Psoas muscle (tissue), 8 donors: ENCODE results near the gene UBE2L3. TPM values are rescaled to one million over a fixed set of nuclear protein-coding genes. Genes with fewer than 3 reads are reported as not detected.

Source experiments
- ATAC-seq, 4 donors: fragments of 200-7000 bp; cut with Tn5 transposase; one replicate each; pipeline ENCODE4 v1.9.1; 2020; ENCODE audit warnings: moderate library complexity in 3 of 4, mild to moderate bottlenecking in 2 of 4
- DNase-seq, 2 donors: peaks; one replicate each; pipeline ENCODE4 v3.0.0-alpha.2; 2020
- H3K27ac ChIP-seq: fragments of 200-600 bp; one replicate; pipeline ENCODE4 v1.8.0; 2022
- H3K27me3 ChIP-seq, 3 donors: fragments of 200-600 bp in 1 of 3; one replicate each; pipeline versions ENCODE4 v1.6.1 to v1.8.0; 2013 to 2022; ENCODE audit warnings: low read length in 2 of 3, mild to moderate bottlenecking in 2 of 3, moderate library complexity in 1 of 3; ENCODE audit not compliant: insufficient read depth in 3 of 3
- H3K36me3 ChIP-seq, 2 donors: fragments of 200-600 bp in 1 of 2; one replicate each; pipeline versions ENCODE4 v1.6.1 to v1.8.0; 2013 to 2022; ENCODE audit warnings: low read depth in 1 of 2, mild to moderate bottlenecking in 1 of 2, moderate library complexity in 1 of 2; ENCODE audit not compliant: insufficient read depth in 1 of 2
- H3K4me1 ChIP-seq: fragments of 200-600 bp; one replicate; pipeline ENCODE4 v1.8.0; 2022
- H3K4me3 ChIP-seq: fragments of 200-600 bp; one replicate; pipeline ENCODE4 v1.8.0; 2022; ENCODE audit warnings: mild to moderate bottlenecking
- H3K9me3 ChIP-seq: fragments of 200-600 bp; one replicate; pipeline ENCODE4 v1.8.0; 2022
- WGBS, 3 donors: extraction: QIAGEN DNeasy Blood & Tissue Kit; methylation state at CpG; one replicate each; pipeline versions ENCODE4 v1.1.6 to v1.1.7; 2013; 5-methylcytosine and 5-hydroxymethylcytosine counted together
- intact Hi-C, 2 donors: fragments of 100-400 bp; cut with DNase I; formaldehyde crosslinking; loops; one replicate each; pipeline versions ENCODE4 v1.11.0 to v1.14.2; 2022
- polyA plus RNA-seq, 3 donors: library from polyadenylated mRNA; stranded (reverse); fragments of 200-250 nt; gene quantifications; one replicate each; pipeline ENCODE4 v1.2.3, GENCODE V29; 2013
- total RNA-seq, 4 donors: library from RNA; stranded (reverse); fragmentation: NEBNext Ultra II Directional in 2 of 4; extraction: Animal tissue kit (Norgen Biotek cat#: 25700) in 2 of 4; gene quantifications; one replicate each; pipeline versions ENCODE4 v1.2.1 to v1.2.4, GENCODE V29; 2021 to 2023
- TF ChIP-seq, protein P1 (sequence below): fragments of 200-600 bp; IDR thresholded peaks from one replicate; pipeline ENCODE4 v1.8.0; 2022; ENCODE audit warnings: antibody characterized with exemption
- donor health status: healthy with polysubstance abuse.
- donor health status: DM: no; HTN: no; CAD: no; lungs with moderate emphysema.
- donor health status: Bipolar disorder and iron deficiency.
- donor health status: healthy.
- donor health status: DM: yes; HTN: yes; CAD: no.
- donor health status: DM: no; HTN: no; CAD: no.
- donor health status: DM: no; HTN: no; CAD: no.
- donor health status: DM: yes; HTN: yes; CAD: no.

Gene UBE2L3
- total and polyA plus RNA-seq, 7 donors: 44.9 to 144 (median 56.7) TPM

DNA sequence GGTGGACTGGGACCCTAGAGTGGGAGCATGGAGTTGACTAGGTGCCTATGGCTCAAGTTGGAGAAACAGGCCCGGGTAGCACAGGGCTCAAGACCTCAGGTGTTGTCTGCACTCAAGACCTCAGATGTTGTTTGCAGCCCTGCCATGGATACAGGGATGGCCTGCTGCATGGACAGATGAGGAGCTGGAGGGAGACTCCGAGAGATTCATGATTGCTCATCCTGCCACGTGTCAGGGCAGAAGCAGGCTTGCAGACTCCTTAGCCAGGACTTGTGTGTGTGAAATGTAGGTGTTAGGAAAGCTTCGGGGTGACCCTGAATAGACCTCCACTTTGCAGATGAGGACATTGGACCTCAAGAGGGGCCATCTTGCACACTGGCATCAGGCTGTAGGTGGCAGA, 66.0 kb downstream of the UBE2L3 start:
- Histone ChIP-seq H3K9me3 (no peaks in the 10 kb centered on the region), H3K27ac (no peak overlapping the region), H3K4me1 (no peaks in the 10 kb centered on the region), H3K27me3 (no peaks in the 10 kb centered on the region), H3K4me3 (no peak overlapping the region), H3K36me3 (no peaks in the 10 kb centered on the region)
- TF ChIP-seq, protein P1, sequence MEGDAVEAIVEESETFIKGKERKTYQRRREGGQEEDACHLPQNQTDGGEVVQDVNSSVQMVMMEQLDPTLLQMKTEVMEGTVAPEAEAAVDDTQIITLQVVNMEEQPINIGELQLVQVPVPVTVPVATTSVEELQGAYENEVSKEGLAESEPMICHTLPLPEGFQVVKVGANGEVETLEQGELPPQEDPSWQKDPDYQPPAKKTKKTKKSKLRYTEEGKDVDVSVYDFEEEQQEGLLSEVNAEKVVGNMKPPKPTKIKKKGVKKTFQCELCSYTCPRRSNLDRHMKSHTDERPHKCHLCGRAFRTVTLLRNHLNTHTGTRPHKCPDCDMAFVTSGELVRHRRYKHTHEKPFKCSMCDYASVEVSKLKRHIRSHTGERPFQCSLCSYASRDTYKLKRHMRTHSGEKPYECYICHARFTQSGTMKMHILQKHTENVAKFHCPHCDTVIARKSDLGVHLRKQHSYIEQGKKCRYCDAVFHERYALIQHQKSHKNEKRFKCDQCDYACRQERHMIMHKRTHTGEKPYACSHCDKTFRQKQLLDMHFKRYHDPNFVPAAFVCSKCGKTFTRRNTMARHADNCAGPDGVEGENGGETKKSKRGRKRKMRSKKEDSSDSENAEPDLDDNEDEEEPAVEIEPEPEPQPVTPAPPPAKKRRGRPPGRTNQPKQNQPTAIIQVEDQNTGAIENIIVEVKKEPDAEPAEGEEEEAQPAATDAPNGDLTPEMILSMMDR: no peak
- DNase-seq (no peak), ATAC-seq (no peak)
- intact Hi-C loops: no loop called here
- 92 to 95% (median 93%) methylated on average over 4 of the region's 4 CpGs for WGBS, 3 donors

DNA sequence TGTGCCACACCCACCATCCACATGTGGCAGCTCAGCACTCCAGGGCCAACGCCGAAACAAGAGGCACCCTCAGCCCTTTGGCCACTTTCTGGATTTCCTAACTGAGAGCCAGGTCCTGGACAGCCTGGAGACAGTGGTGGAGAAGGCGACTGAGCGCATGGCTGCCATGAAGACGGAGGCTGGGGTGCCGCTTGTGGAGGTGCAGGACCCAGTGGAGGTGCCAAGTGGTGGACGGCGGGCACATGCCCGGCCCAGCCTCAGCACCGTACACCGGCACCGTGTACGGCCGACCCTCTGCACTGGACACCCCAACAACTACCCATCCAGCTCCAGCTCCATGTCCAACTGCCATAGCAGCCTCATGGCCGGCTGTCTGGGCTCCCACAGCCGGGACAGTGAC, 66.6 kb downstream of the UBE2L3 start:
- intact Hi-C loops: no loop called here
- WGBS, 3 donors: 94 to 97% (median 95%) methylated on average over 14 to 16 of the region's 16 CpGs
- Histone ChIP-seq H3K4me1 (no peaks in the 10 kb centered on the region), H3K27me3 (no peaks in the 10 kb centered on the region), H3K9me3 (no peaks in the 10 kb centered on the region), H3K4me3 (no peak overlapping the region), H3K27ac (no peak overlapping the region), H3K36me3 (no peaks in the 10 kb centered on the region)
- DNase-seq (no peak), ATAC-seq (no peak)
- TF ChIP-seq, protein P1: no peak

DNA sequence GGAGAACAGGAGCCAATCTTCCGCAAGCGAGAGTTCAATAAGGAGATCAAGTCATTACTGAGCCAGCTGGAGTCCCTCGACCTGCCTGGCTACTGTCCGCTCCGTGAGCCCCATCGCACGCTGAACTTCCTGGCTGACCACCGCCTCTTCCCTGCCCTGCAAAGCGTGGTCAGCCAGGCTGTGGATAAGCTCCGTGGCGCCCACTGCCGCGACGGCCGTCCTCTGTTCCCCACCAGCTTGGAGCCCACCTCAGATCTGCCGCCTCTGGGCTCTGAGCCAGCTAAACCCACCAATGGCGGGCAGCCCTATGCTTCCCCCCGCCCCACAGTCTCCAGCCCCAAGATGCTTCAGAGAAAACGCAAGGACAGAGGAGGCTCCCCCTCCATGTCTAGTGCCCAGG, 67.3 kb downstream of the UBE2L3 start:
- TF ChIP-seq, protein P1: no peak
- H3K4me3 ChIP-seq: no peak overlapping the region
- no peaks in the 10 kb centered on the region for H3K4me1 ChIP-seq
- DNase-seq (no peak), ATAC-seq (no peak)
- H3K36me3 ChIP-seq: no peaks in the 10 kb centered on the region
- no peak overlapping the region for H3K27ac ChIP-seq
- 84 to 86% (median 85%) methylated on average over 19 of the region's 19 CpGs for WGBS, 3 donors
- intact Hi-C loops: no loop called here
- H3K9me3 ChIP-seq: no peaks in the 10 kb centered on the region
- H3K27me3 ChIP-seq: no peaks in the 10 kb centered on the region

DNA sequence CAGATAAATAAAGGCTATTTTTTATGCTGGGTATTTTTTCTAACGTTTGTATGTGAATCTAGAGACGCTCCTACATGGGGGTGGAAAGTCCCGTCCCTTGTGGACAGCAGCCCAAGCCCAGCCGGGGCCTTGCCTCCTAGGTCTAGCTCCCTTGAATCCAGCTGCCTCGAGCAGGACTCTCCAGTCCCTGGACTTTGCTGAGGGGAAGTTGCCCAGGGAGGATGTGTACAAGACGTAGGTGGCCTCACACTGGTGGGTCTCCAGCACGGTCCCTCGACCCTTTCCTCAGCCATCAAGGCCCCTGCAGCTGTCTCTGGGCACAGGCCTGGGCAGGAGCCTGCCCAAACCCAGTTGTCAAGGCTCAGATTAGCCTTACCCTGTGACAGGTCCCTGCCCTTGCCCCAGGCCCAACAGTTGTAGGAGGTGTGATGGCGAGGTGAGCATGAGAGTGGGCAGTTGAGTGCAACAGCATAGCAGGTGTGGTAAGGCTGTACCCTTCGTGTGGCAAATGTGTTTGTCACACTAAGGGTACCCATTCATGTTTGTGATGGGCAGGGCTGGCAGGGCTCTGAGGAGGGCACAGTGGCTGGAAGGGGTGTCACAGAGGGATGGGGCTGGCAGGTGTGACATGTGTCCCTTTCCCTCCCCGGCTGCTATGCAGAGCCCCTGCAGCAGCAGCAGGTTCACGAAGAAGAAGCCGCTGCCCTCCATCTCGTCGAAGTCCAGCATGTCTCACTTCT, 68.4 kb downstream of the UBE2L3 start:
- Histone ChIP-seq H3K36me3 (no peaks in the 10 kb centered on the region), H3K27me3 (no peaks in the 10 kb centered on the region), H3K4me1 (peaks cover 1% of the 10 kb centered on the region), H3K4me3 (no peak overlapping the region), H3K27ac (no peak overlapping the region), H3K9me3 (no peaks in the 10 kb centered on the region)
- intact Hi-C loops: no loop called here
- WGBS, 3 donors: 83 to 84% (median 84%) methylated on average over 14 to 15 of the region's 15 CpGs
- ATAC-seq (no peak), DNase-seq (no peak)
- TF ChIP-seq, protein P1: no peak
